HG03469 (cell line): ENCODE measurements around the gene RAP2B.
A peak's percentile ranks its signal among the peaks of the same experiment; 100 is the strongest.
"Not testable (repeated sequence)": the region's sequence is repeated elsewhere in the genome, so short reads cannot be mapped to it uniquely, and the experiment has no call there.

Experiments
- ATAC-seq: cut with Tn5 transposase; IDR thresholded peaks from one replicate; pipeline ENCODE4 v1.9.1; 2021; ENCODE audit warnings: mild to moderate bottlenecking, moderate library complexity, moderate number of reproducible peaks; ENCODE audit not compliant: unreplicated experiment

Gene RAP2B

GRCh38 chr3:153161714-153162512, at the start of gene RAP2B:
RAP2B (plus strand) TSS chr3:153162226; CDS start chr3:153162694, 468 bp downstream.
- ATAC-seq = peak; percentile 31

GRCh38 chr3:153113541-153113940, 48.5 kb upstream of the RAP2B start:
- no peak for ATAC-seq

GRCh38 chr3:153114270-153114669, 47.8 kb upstream of the RAP2B start:
- ATAC-seq = not testable (repeated sequence)

GRCh38 chr3:153115326-153115725, 46.7 kb upstream of the RAP2B start:
- ATAC-seq = no peak

GRCh38 chr3:153127788-153128187, 34.2 kb upstream of the RAP2B start:
- no peak for ATAC-seq

GRCh38 chr3:153129426-153129825, 32.6 kb upstream of the RAP2B start:
- ATAC-seq = no peak

GRCh38 chr3:153129866-153130265, 32.2 kb upstream of the RAP2B start:
- no peak for ATAC-seq

- ATAC-seq = peak; percentile 97
Measured at GRCh38 chr3:153130312-153130977, 31.6 kb upstream of the RAP2B start.

- no peak for ATAC-seq
Measured at GRCh38 chr3:153137626-153138025, 24.4 kb upstream of the RAP2B start.

- peak; percentile 68 for ATAC-seq
Measured at GRCh38 chr3:153138276-153139210, 23.5 kb upstream of the RAP2B start.

- ATAC-seq = no peak
Measured at GRCh38 chr3:153142961-153143360, 19.1 kb upstream of the RAP2B start.

GRCh38 chr3:153144071-153144470, 18.0 kb upstream of the RAP2B start:
- ATAC-seq = no peak

- no peak for ATAC-seq
Measured at GRCh38 chr3:153144779-153145178, 17.2 kb upstream of the RAP2B start.

- no peak for ATAC-seq
Measured at GRCh38 chr3:153145454-153145853, 16.6 kb upstream of the RAP2B start.

GRCh38 chr3:153146191-153147053, 15.6 kb upstream of the RAP2B start:
- ATAC-seq = no peak

- ATAC-seq = no peak
Measured at GRCh38 chr3:153150991-153151390, 11.0 kb upstream of the RAP2B start.

GRCh38 chr3:153155786-153156185, 6.2 kb upstream of the RAP2B start:
- not testable (repeated sequence) for ATAC-seq

- no peak for ATAC-seq
Measured at GRCh38 chr3:153158189-153158588, 3.8 kb upstream of the RAP2B start.

- ATAC-seq = no peak
Measured at GRCh38 chr3:153158961-153159735, 2.9 kb upstream of the RAP2B start.
